ENCODE measurements around the gene URI1.

The URI1 gene

DNA sequence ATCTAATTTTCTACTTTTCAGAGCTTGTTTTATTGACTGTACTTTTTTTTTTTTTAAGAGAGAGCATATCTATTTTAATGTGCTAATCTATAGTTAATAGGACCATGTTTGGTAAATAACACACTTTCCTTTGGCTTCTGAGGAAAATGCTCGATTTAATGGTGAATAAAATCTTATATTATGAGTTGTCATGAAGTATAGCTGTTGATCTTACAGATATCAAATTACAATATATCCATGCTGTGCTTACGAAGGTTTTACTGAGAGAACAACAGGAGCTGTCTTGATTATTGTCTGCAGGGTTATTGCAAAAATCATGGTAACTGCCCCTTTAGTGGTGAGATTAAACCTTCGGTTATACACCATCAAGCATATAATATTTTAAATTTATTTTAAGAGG is 29.6 kb downstream of the URI1 start:
- Histone ChIP-seq H3K9me3 (replicated peaks in 1 of 2; ENCODE audit: control insufficient read depth in 2 of 2, insufficient read depth in 1 of 2, low read depth in 1 of 2, low read length in 2 of 2) (no peaks in the 10 kb centered on the region), H3K4me2 (ENCODE audit: insufficient read depth, low read length, poor library complexity, severe bottlenecking) (no peak overlapping the region), H3K23ac (ENCODE audit: low read depth, low read length, poor library complexity) (no peak overlapping the region), H3K18ac (ENCODE audit: low read length) (no peak overlapping the region), H3K9ac (ENCODE audit: low read depth, low read length, poor library complexity) (no peak overlapping the region), H2AK5ac (ENCODE audit: low read depth, low read length) (no peak overlapping the region), H3K4ac (ENCODE audit: low read length) (no peak overlapping the region), H3K36me3 (replicated peaks in 1 of 2; ENCODE audit: control insufficient read depth in 2 of 2, insufficient read depth in 2 of 2, low read length in 2 of 2) (no peaks in the 10 kb centered on the region), H2BK15ac (ENCODE audit: low read length) (no peak overlapping the region), H3K14ac (ENCODE audit: low read length) (no peak overlapping the region), H3K27me3 (ENCODE audit: control insufficient read depth in 3 of 3, insufficient read depth in 3 of 3, low read depth in 1 of 3, low read length in 3 of 3) (no peaks in the 10 kb centered on the region), H3K4me3 (ENCODE audit: low read length in 2 of 2) (no peak overlapping the region), H3K27ac (replicated peaks; ENCODE audit: low read length) (no peak overlapping the region), H4K91ac (ENCODE audit: low read depth, low read length, poor library complexity) (no peak overlapping the region), H4K8ac (ENCODE audit: low read depth, low read length) (no peak overlapping the region), H2BK5ac (ENCODE audit: low read length) (no peak overlapping the region), H2BK12ac (ENCODE audit: low read length) (no peak overlapping the region), H2BK120ac (ENCODE audit: low read depth, low read length) (no peak overlapping the region), H3K4me1 (ENCODE audit: control insufficient read depth in 2 of 2, insufficient read depth in 1 of 2, low read depth in 1 of 2, low read length in 2 of 2) (no peaks in the 10 kb centered on the region), H2AFZ (ENCODE audit: low read length) (no peak overlapping the region), H3K79me1 (ENCODE audit: low read depth, low read length) (no peaks in the 10 kb centered on the region)
- no peak for DNase-seq (ENCODE audit: low spot score)
- WGBS, 2 donors (ENCODE audit: extremely low coverage in 2 of 2, insufficient read length in 2 of 2, insufficient replicate concordance in 1 of 2) = no CpG with 5 or more reads among the region's 3 CpGs

GRCh38 chr19:29974701-29975100 is 32.7 kb downstream of the URI1 start:
- no peak overlapping the region for H2AFZ ChIP-seq (ENCODE audit: low read length)
- no peaks in the 10 kb centered on the region for H3K9me3 ChIP-seq (replicated peaks in 1 of 2; ENCODE audit: control insufficient read depth in 2 of 2, insufficient read depth in 1 of 2, low read depth in 1 of 2, low read length in 2 of 2)
- no peak overlapping the region for H3K4me2 ChIP-seq (ENCODE audit: insufficient read depth, low read length, poor library complexity, severe bottlenecking)
- H3K36me3 ChIP-seq (replicated peaks in 1 of 2; ENCODE audit: control insufficient read depth in 2 of 2, insufficient read depth in 2 of 2, low read length in 2 of 2) = no peaks in the 10 kb centered on the region
- no peak overlapping the region for H3K14ac ChIP-seq (ENCODE audit: low read length)
- H2AK5ac ChIP-seq (ENCODE audit: low read depth, low read length) = no peak overlapping the region
- no peak overlapping the region for H4K91ac ChIP-seq (ENCODE audit: low read depth, low read length, poor library complexity)
- no peak overlapping the region for H4K8ac ChIP-seq (ENCODE audit: low read depth, low read length)
- no peak overlapping the region for H3K18ac ChIP-seq (ENCODE audit: low read length)
- no peaks in the 10 kb centered on the region for H3K4me1 ChIP-seq (ENCODE audit: control insufficient read depth in 2 of 2, insufficient read depth in 1 of 2, low read depth in 1 of 2, low read length in 2 of 2)
- no peaks in the 10 kb centered on the region for H3K79me1 ChIP-seq (ENCODE audit: low read depth, low read length)
- no peak overlapping the region for H3K23ac ChIP-seq (ENCODE audit: low read depth, low read length, poor library complexity)
- no peak overlapping the region for H3K27ac ChIP-seq (replicated peaks; ENCODE audit: low read length)
- no peak for DNase-seq (ENCODE audit: low spot score)
- no peak overlapping the region for H2BK15ac ChIP-seq (ENCODE audit: low read length)
- no peak overlapping the region for H2BK120ac ChIP-seq (ENCODE audit: low read depth, low read length)
- H3K27me3 ChIP-seq (ENCODE audit: control insufficient read depth in 3 of 3, insufficient read depth in 3 of 3, low read depth in 1 of 3, low read length in 3 of 3) = no peaks in the 10 kb centered on the region
- H3K4me3 ChIP-seq (ENCODE audit: low read length in 2 of 2) = no peak overlapping the region
- no peak overlapping the region for H3K4ac ChIP-seq (ENCODE audit: low read length)
- WGBS, 2 donors (ENCODE audit: extremely low coverage in 2 of 2, insufficient read length in 2 of 2, insufficient replicate concordance in 1 of 2) = no CpG with 5 or more reads among the region's 2 CpGs
- H2BK5ac ChIP-seq (ENCODE audit: low read length) = no peak overlapping the region
- no peak overlapping the region for H3K9ac ChIP-seq (ENCODE audit: low read depth, low read length, poor library complexity)
- H2BK12ac ChIP-seq (ENCODE audit: low read length) = no peak overlapping the region

DNA sequence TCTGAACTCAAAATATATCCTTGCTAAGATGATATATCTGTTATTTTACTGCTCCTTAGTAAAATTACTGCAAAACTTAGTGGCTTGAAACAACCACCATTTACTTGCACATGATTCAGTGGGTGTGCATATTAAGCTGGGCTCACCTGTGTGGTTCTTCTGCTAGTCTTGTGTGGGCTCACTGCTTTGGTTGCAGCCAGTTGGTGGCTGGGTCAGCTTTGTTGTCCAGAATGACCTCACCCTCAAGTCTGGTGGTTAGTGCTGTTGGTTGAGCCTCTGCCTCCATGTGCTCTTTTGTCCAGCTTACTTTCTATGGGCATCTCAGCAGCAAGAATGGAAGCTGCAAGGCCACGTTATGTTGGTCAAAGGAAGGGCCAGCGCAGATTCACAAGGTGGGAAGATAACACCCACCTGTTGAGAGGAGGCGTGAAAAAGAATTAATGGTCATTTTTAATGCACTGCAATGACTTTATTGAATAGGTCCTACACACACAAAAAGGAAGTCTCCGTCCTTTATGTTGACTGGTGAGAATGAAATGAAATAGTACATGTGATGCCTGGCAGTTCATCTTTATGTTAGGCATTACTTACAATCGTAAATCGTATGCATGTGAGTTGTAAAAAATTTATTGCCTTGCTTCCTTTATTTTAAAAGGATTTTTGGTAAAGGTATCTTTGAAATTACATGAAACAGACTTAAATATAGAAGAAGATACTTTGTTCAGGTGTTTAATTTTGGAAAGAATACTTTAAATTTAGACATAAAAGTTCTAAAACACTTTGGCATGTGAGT is 34.3 kb downstream of the URI1 start:
- H3K23ac ChIP-seq (ENCODE audit: low read depth, low read length, poor library complexity) = no peak overlapping the region
- no peak overlapping the region for H3K18ac ChIP-seq (ENCODE audit: low read length)
- H3K36me3 ChIP-seq (replicated peaks in 1 of 2; ENCODE audit: control insufficient read depth in 2 of 2, insufficient read depth in 2 of 2, low read length in 2 of 2) = no peaks in the 10 kb centered on the region
- H3K79me1 ChIP-seq (ENCODE audit: low read depth, low read length) = no peaks in the 10 kb centered on the region
- no peak overlapping the region for H4K8ac ChIP-seq (ENCODE audit: low read depth, low read length)
- no peak for DNase-seq (ENCODE audit: low spot score)
- H3K27me3 ChIP-seq (ENCODE audit: control insufficient read depth in 3 of 3, insufficient read depth in 3 of 3, low read depth in 1 of 3, low read length in 3 of 3) = no peaks in the 10 kb centered on the region
- no peak overlapping the region for H2BK15ac ChIP-seq (ENCODE audit: low read length)
- no peak overlapping the region for H2AK5ac ChIP-seq (ENCODE audit: low read depth, low read length)
- H2AFZ ChIP-seq (ENCODE audit: low read length) = no peak overlapping the region
- H3K9ac ChIP-seq (ENCODE audit: low read depth, low read length, poor library complexity) = no peak overlapping the region
- H3K4ac ChIP-seq (ENCODE audit: low read length) = no peak overlapping the region
- H4K91ac ChIP-seq (ENCODE audit: low read depth, low read length, poor library complexity) = no peak overlapping the region
- no peak overlapping the region for H2BK5ac ChIP-seq (ENCODE audit: low read length)
- WGBS, 2 donors (ENCODE audit: extremely low coverage in 2 of 2, insufficient read length in 2 of 2, insufficient replicate concordance in 1 of 2) = no CpG with 5 or more reads among the region's 6 CpGs
- no peak overlapping the region for H3K27ac ChIP-seq (replicated peaks; ENCODE audit: low read length)
- no peak overlapping the region for H3K4me3 ChIP-seq (ENCODE audit: low read length in 2 of 2)
- H3K9me3 ChIP-seq (replicated peaks in 1 of 2; ENCODE audit: control insufficient read depth in 2 of 2, insufficient read depth in 1 of 2, low read depth in 1 of 2, low read length in 2 of 2) = peaks cover 0 to 3% of the 10 kb centered on the region in 2 donors
- H2BK12ac ChIP-seq (ENCODE audit: low read length) = no peak overlapping the region
- H3K14ac ChIP-seq (ENCODE audit: low read length) = no peak overlapping the region
- no peak overlapping the region for H3K4me2 ChIP-seq (ENCODE audit: insufficient read depth, low read length, poor library complexity, severe bottlenecking)
- H3K4me1 ChIP-seq (ENCODE audit: control insufficient read depth in 2 of 2, insufficient read depth in 1 of 2, low read depth in 1 of 2, low read length in 2 of 2) = no peaks in the 10 kb centered on the region
- no peak overlapping the region for H2BK120ac ChIP-seq (ENCODE audit: low read depth, low read length)

- DNase-seq (ENCODE audit: low spot score) = no peak
- Histone ChIP-seq H2BK12ac (ENCODE audit: low read length) (no peak overlapping the region), H3K79me1 (ENCODE audit: low read depth, low read length) (no peaks in the 10 kb centered on the region), H2BK15ac (ENCODE audit: low read length) (no peak overlapping the region), H3K4me3 (ENCODE audit: low read length in 2 of 2) (no peak overlapping the region), H2AFZ (ENCODE audit: low read length) (no peak overlapping the region), H3K4ac (ENCODE audit: low read length) (no peak overlapping the region), H3K27ac (replicated peaks; ENCODE audit: low read length) (no peak overlapping the region), H3K4me2 (ENCODE audit: insufficient read depth, low read length, poor library complexity, severe bottlenecking) (no peak overlapping the region), H2AK5ac (ENCODE audit: low read depth, low read length) (no peak overlapping the region), H3K4me1 (ENCODE audit: control insufficient read depth in 2 of 2, insufficient read depth in 1 of 2, low read depth in 1 of 2, low read length in 2 of 2) (no peaks in the 10 kb centered on the region), H4K91ac (ENCODE audit: low read depth, low read length, poor library complexity) (no peak overlapping the region), H2BK5ac (ENCODE audit: low read length) (no peak overlapping the region), H3K23ac (ENCODE audit: low read depth, low read length, poor library complexity) (no peak overlapping the region), H3K18ac (ENCODE audit: low read length) (no peak overlapping the region), H3K14ac (ENCODE audit: low read length) (no peak overlapping the region), H4K8ac (ENCODE audit: low read depth, low read length) (no peak overlapping the region), H3K9me3 (replicated peaks in 1 of 2; ENCODE audit: control insufficient read depth in 2 of 2, insufficient read depth in 1 of 2, low read depth in 1 of 2, low read length in 2 of 2) (peaks cover 0 to 3% of the 10 kb centered on the region in 2 donors), H2BK120ac (ENCODE audit: low read depth, low read length) (no peak overlapping the region), H3K27me3 (ENCODE audit: control insufficient read depth in 3 of 3, insufficient read depth in 3 of 3, low read depth in 1 of 3, low read length in 3 of 3) (no peaks in the 10 kb centered on the region), H3K9ac (ENCODE audit: low read depth, low read length, poor library complexity) (no peak overlapping the region), H3K36me3 (replicated peaks in 1 of 2; ENCODE audit: control insufficient read depth in 2 of 2, insufficient read depth in 2 of 2, low read length in 2 of 2) (no peaks in the 10 kb centered on the region)
- WGBS, 2 donors (ENCODE audit: extremely low coverage in 2 of 2, insufficient read length in 2 of 2, insufficient replicate concordance in 1 of 2) = no CpG with 5 or more reads among the region's 3 CpGs
Measured at GRCh38 chr19:29978080-29978479, 36.0 kb downstream of the URI1 start.

Measured in neuronal stem cell (in vitro differentiated cells).